Measurements from ENCODE around the gene SFRP4. TPM values are rescaled to one million over a fixed set of nuclear protein-coding genes. Genes with fewer than 3 reads are reported as not detected.

Gene SFRP4
- total and polyA plus RNA-seq, 2 of the 8 experiments (the other 6 are each of a cell fraction or from before 2014, with no cell fraction given) = 0.03 TPM; not detected in 1

- Histone ChIP-seq H2AK5ac (ENCODE audit: low read depth, low read length) (no peak overlapping the region), H3K79me2 (ENCODE audit: control insufficient read depth in 1 of 2, insufficient read depth in 2 of 2, low read length in 2 of 2) (no peaks in the 10 kb centered on the region), H3K18ac (ENCODE audit: extremely low read depth, low read length) (no peak overlapping the region), H2BK20ac (ENCODE audit: low read length) (no peak overlapping the region), H3K27ac (ENCODE audit: low read depth, low read length) (no peak overlapping the region), H3K23ac (ENCODE audit: insufficient read length) (no peak overlapping the region), H2BK15ac (ENCODE audit: low read length) (no peak overlapping the region), H2BK5ac (ENCODE audit: low read depth, low read length) (no peak overlapping the region), H3K9ac (replicated peaks in 1 of 4; ENCODE audit: extremely low read depth in 1 of 4, low read depth in 3 of 4, low read length in 3 of 4) (no peak overlapping the region), H2BK12ac (ENCODE audit: low read depth, low read length) (no peak overlapping the region), H4K20me1 (replicated peaks in 1 of 2; ENCODE audit: control insufficient read depth in 1 of 2, insufficient read depth in 2 of 2, low read length in 2 of 2) (no peaks in the 10 kb centered on the region), H2BK120ac (replicated peaks; ENCODE audit: low read depth, low read length) (no peak overlapping the region), H4K5ac (ENCODE audit: insufficient read length, low read depth, low read length) (no peak overlapping the region), H4K91ac (replicated peaks; ENCODE audit: insufficient read length, low read length) (no peak overlapping the region), H3K4me2 (ENCODE audit: insufficient read depth in 1 of 2, low read depth in 2 of 2, low read length in 2 of 2) (no peak overlapping the region), H3K4ac (replicated peaks; ENCODE audit: insufficient read length, low read depth, low read length) (no peak overlapping the region), H3K36me3 (ENCODE audit: control insufficient read depth in 2 of 4, insufficient read depth in 4 of 4, low read length in 3 of 4) (no peaks in the 10 kb centered on the region), H2AFZ (ENCODE audit: low read length) (no peak overlapping the region), H3K56ac (replicated peaks; ENCODE audit: insufficient read length, low read depth, low read length) (no peak overlapping the region), H3K4me1 (replicated peaks in 1 of 4; ENCODE audit: control insufficient read depth in 3 of 4, insufficient read depth in 4 of 4, low read length in 3 of 4) (no peaks in the 10 kb centered on the region), H3K27me3 (replicated peaks in 1 of 4; ENCODE audit: control insufficient read depth in 3 of 4, extremely low read depth in 1 of 4, insufficient read depth in 3 of 4, low read length in 3 of 4) (no peaks in the 10 kb centered on the region), H3K79me1 (ENCODE audit: low read depth, low read length) (no peaks in the 10 kb centered on the region), H4K8ac (ENCODE audit: extremely low read depth, insufficient read depth, low read length) (no peak overlapping the region), H3K23me2 (ENCODE audit: low read depth, low read length) (no peaks in the 10 kb centered on the region), H3K4me3 (ENCODE audit: extremely low read depth in 1 of 4, insufficient read depth in 2 of 4, low read depth in 3 of 4, low read length in 4 of 4) (no peak overlapping the region), H3K14ac (ENCODE audit: insufficient read length) (no peak overlapping the region), H3K9me3 (ENCODE audit: insufficient read depth in 2 of 2, low read depth in 1 of 2, low read length in 1 of 2) (no peaks in the 10 kb centered on the region)
- DNase-seq (ENCODE audit: low read depth in 1 of 2, low spot score in 2 of 2) = no peak
- POLR2A ChIA-PET (ENCODE audit: partially characterized antibody) = no interaction called here
- WGBS, 2 experiments (ENCODE audit: extremely low coverage in 1 of 2, insufficient coverage in 1 of 2, insufficient read length in 1 of 2, insufficient replicate concordance in 2 of 2, low coverage in 1 of 2, low lambda C conversion rate in 2 of 2, missing lambda C conversion rate in 1 of 2) = 90% methylated on average over 9 of the region's 9 CpGs; no CpG with 5 or more reads in 1 of the 2 experiments
- no peak for FAIRE-seq
- CTCF ChIA-PET (ENCODE audit: partially characterized antibody) = interaction anchor here (1.2 to 1.8 kb wide), 3 partner anchors 39 to 258 kb away, joined by 3 to 5 read pairs (median 4); no protein-coding TSS in a partner anchor
- TF ChIP-seq KDM4A (IDR thresholded peaks at IDR 0.05; ENCODE audit: low read depth, low read length, severe bottlenecking) (no peak), ASH2L (IDR thresholded peaks at IDR 0.05; ENCODE audit: low read length) (no peak), YY1 (IDR thresholded peaks at IDR 0.05; ENCODE audit: low read depth, low read length) (no peak), CHD1 (IDR thresholded peaks at IDR 0.05; ENCODE audit: low read depth, low read length) (no peak), SIX5 (IDR thresholded peaks at IDR 0.05; ENCODE audit: low read depth, low read length) (no peak), TEAD4 (IDR thresholded peaks at IDR 0.05; ENCODE audit: low read depth, low read length) (no peak), SAP30 (IDR thresholded peaks at IDR 0.05; ENCODE audit: insufficient read depth, insufficient replicate concordance, low read length) (no peak), NRF1 (IDR thresholded peaks at IDR 0.05; ENCODE audit: low read depth, low read length) (no peak), CREB1 (IDR thresholded peaks at IDR 0.05) (no peak), SUZ12 (IDR thresholded peaks at IDR 0.05; ENCODE audit: low read length) (no peak), POU5F1 (IDR thresholded peaks at IDR 0.05; ENCODE audit: low read depth, low read length) (no peak), RAD21 (IDR thresholded peaks at IDR 0.05 in 1 of 2, conservative IDR thresholded peaks at IDR 0.05 in 1 of 2; ENCODE audit: low read depth in 2 of 2, low read length in 2 of 2) (no peak), BRCA1 (IDR thresholded peaks at IDR 0.05; ENCODE audit: low read depth, low read length) (no peak)
Measured at GRCh38 chr7:37957221-37957970, 40.8 kb upstream of the SFRP4 start.

All from H1 (cell line).